ENCODE data around the gene ANO7.

The ANO7 gene

GRCh38 chr2:241189093-241189855 is 797 bp downstream of the ANO7 start:
- DNase-seq (ENCODE audit: low read depth), result no peak
- TF ChIP-seq, protein P1, sequence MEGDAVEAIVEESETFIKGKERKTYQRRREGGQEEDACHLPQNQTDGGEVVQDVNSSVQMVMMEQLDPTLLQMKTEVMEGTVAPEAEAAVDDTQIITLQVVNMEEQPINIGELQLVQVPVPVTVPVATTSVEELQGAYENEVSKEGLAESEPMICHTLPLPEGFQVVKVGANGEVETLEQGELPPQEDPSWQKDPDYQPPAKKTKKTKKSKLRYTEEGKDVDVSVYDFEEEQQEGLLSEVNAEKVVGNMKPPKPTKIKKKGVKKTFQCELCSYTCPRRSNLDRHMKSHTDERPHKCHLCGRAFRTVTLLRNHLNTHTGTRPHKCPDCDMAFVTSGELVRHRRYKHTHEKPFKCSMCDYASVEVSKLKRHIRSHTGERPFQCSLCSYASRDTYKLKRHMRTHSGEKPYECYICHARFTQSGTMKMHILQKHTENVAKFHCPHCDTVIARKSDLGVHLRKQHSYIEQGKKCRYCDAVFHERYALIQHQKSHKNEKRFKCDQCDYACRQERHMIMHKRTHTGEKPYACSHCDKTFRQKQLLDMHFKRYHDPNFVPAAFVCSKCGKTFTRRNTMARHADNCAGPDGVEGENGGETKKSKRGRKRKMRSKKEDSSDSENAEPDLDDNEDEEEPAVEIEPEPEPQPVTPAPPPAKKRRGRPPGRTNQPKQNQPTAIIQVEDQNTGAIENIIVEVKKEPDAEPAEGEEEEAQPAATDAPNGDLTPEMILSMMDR (conservative IDR thresholded peaks at IDR 0.05; ENCODE audit: low read depth, low read length), result no peak
- H3K4me3 ChIP-seq (ENCODE audit: low read depth, low read length), result no peak overlapping the region

GRCh38 chr2:241189856-241190201 is 1.4 kb downstream of the ANO7 start:
- no peak for DNase-seq (ENCODE audit: low read depth)
- TF ChIP-seq, protein P1 (conservative IDR thresholded peaks at IDR 0.05; ENCODE audit: low read depth, low read length), result no peak
- no peak overlapping the region for H3K4me3 ChIP-seq (ENCODE audit: low read depth, low read length)

GRCh38 chr2:241190291-241190981 is 2.0 kb downstream of the ANO7 start:
- TF ChIP-seq, protein P1 (conservative IDR thresholded peaks at IDR 0.05; ENCODE audit: low read depth, low read length), result no peak
- no peak for DNase-seq (ENCODE audit: low read depth)
- no peak overlapping the region for H3K4me3 ChIP-seq (ENCODE audit: low read depth, low read length)

DNA sequence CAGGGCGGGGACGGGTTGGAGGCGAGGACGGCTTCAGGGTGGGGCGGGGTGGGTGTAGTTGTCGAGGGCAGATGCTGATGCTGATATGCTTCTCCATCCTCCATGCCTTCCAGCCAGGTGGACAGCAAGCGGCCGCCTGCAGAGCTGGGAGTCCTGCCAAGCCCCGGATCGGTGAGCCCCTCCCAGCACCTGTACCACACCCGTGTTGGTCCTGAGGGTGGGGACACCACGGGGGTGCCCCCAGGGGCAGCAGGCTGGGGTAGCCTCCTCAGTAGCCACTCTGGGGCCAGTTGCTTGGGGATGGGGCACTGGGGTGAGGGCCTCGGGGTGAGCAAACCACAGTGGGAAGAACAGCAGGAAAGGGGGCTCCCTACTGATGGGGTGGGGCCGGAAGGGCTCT is 2.6 kb downstream of the ANO7 start:
- no peak overlapping the region for H3K4me3 ChIP-seq (ENCODE audit: low read depth, low read length)
- TF ChIP-seq, protein P1 (conservative IDR thresholded peaks at IDR 0.05; ENCODE audit: low read depth, low read length), result no peak
- no peak for DNase-seq (ENCODE audit: low read depth)

GRCh38 chr2:241193271-241193670 is 4.8 kb downstream of the ANO7 start:
- H3K4me3 ChIP-seq (ENCODE audit: low read depth, low read length), result no peak overlapping the region
- TF ChIP-seq, protein P1 (conservative IDR thresholded peaks at IDR 0.05; ENCODE audit: low read depth, low read length), result no peak
- DNase-seq (ENCODE audit: low read depth), result no peak

GRCh38 chr2:241194811-241195210 is 6.3 kb downstream of the ANO7 start:
- TF ChIP-seq, protein P1 (conservative IDR thresholded peaks at IDR 0.05; ENCODE audit: low read depth, low read length), result no peak
- no peak for DNase-seq (ENCODE audit: low read depth)
- H3K4me3 ChIP-seq (ENCODE audit: low read depth, low read length), result no peak overlapping the region
